BE2C (cell line): ENCODE data around the gene KLHL10.

ENCODE experiments used
- DNase-seq: peaks from one replicate; pipeline ENCODE4 v3.0.0-alpha.2; 2020
- H3K27me3 ChIP-seq: fragments of 250-450 bp; sonication (Bioruptor Pico); 2 replicates; pipeline ENCODE4 v1.5.1; 2020; ENCODE audit warnings: mild to moderate bottlenecking
- H3K36me3 ChIP-seq: fragments of 250-450 bp; sonication (Bioruptor Pico); 2 replicates; pipeline ENCODE4 v1.5.1; 2020; ENCODE audit warnings: mild to moderate bottlenecking
- H3K4me1 ChIP-seq: fragments of 250-450 bp; sonication (Bioruptor Pico); 2 replicates; pipeline ENCODE4 v1.5.1; 2020
- H3K4me3 ChIP-seq: 2 replicates; pipeline ENCODE4 v1.5.1; 2011; ENCODE audit warnings: low read depth, low read length
- H3K9me3 ChIP-seq: fragments of 250-450 bp; sonication (Bioruptor Pico); 2 replicates; pipeline ENCODE4 v1.5.1; 2020
- CTCF ChIP-seq: IDR thresholded peaks from 2 replicates; pipeline ENCODE4 v1.5.1; 2012; ENCODE audit warnings: mild to moderate bottlenecking, low read depth, low read length

Gene KLHL10

GRCh38 chr17:41806685-41807445 lies 30.8 kb upstream of the KLHL10 start:
- H3K27me3 ChIP-seq = no peaks in the 10 kb centered on the region
- DNase-seq = no peak
- H3K4me3 ChIP-seq = no peak overlapping the region
- H3K4me1 ChIP-seq = no peaks in the 10 kb centered on the region
- peaks cover 38% of the 10 kb centered on the region for H3K36me3 ChIP-seq
- no peaks in the 10 kb centered on the region for H3K9me3 ChIP-seq
- no peak for TF ChIP-seq CTCF

GRCh38 chr17:41810659-41811548 lies 26.7 kb upstream of the KLHL10 start:
- TF ChIP-seq CTCF = no peak
- Histone ChIP-seq H3K4me3 (peak overlapping the region; percentile 99), H3K36me3 (peaks cover 22% of the 10 kb centered on the region), H3K4me1 (no peaks in the 10 kb centered on the region), H3K27me3 (no peaks in the 10 kb centered on the region), H3K9me3 (no peaks in the 10 kb centered on the region)
- DNase-seq = peak; percentile 50

DNA sequence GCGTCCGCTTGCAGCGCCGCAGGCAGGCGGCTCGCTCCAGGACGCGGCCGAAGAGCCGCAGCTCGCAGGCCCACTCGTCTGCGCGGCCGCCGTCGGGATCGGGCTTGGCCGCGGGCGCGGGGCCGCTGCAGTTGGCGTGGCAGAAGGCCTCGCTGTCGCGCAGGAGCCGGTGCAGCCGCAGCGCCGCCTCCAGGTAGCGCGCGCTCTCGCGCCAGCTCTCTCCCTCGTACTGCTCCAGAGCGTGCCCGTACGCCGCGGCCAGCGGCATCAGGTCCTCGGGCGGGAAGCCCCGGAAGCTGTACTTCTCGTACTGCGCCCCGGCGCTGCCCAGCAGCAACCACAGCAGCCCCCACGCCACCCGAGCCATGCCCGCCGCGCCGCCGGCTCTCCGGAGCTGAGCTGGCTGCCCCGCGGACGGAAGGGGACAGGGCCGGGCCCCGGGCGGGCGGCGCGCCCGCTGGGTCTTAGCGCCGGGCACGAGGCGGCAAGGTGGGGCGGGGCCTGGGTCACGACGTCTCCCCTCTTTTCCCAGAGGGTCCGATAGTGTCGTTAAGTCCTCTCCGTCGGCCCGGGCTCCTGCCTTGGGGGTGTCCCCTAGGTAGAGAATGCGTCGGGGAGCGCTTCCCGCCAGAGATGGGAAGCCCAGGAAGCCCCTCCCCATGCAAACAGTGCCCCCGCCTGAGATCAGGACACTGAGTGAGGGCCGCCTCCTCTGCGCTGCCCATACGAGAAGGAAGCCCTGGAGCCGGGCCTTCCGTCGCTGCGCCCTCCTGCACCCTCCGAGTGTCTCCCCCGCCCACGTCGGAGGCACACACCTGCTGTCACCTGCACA lies 25.9 kb upstream of the KLHL10 start, which contains the start of gene P3H4:
P3H4 (minus strand) TSS at position 401 of the 832 bp plus-strand sequence; CDS start at position 367, 34 bp downstream.
- Histone ChIP-seq H3K36me3 (peaks cover 23% of the 10 kb centered on the region), H3K4me1 (no peaks in the 10 kb centered on the region), H3K4me3 (peak within 1 kb of the TSS; percentile 99), H3K9me3 (no peaks in the 10 kb centered on the region), H3K27me3 (no peaks in the 10 kb centered on the region)
- DNase-seq = peak; percentile 88
- TF ChIP-seq CTCF = peak; percentile 62

GRCh38 chr17:41812381-41813151 lies 25.1 kb upstream of the KLHL10 start, which contains the start of gene FKBP10:
Gene FKBP10 (plus strand): TSS chr17:41813004. CDS start chr17:41813035, 31 bp downstream.
- Histone ChIP-seq H3K4me1 (no peaks in the 10 kb centered on the region), H3K27me3 (no peaks in the 10 kb centered on the region), H3K9me3 (no peaks in the 10 kb centered on the region), H3K4me3 (peak within 1 kb of the TSS; percentile 99), H3K36me3 (peaks cover 28% of the 10 kb centered on the region)
- no peak for TF ChIP-seq CTCF
- DNase-seq = peak; percentile 96

GRCh38 chr17:41813152-41813680 lies 24.4 kb upstream of the KLHL10 start:
- TF ChIP-seq CTCF = no peak
- Histone ChIP-seq H3K4me1 (no peaks in the 10 kb centered on the region), H3K9me3 (no peaks in the 10 kb centered on the region), H3K27me3 (no peaks in the 10 kb centered on the region), H3K4me3 (peak overlapping the region; percentile 99), H3K36me3 (peaks cover 28% of the 10 kb centered on the region)
- no peak for DNase-seq
